Activated CD4-positive, alpha-beta T cell treated with anti-CD3 and anti-CD28 coated beads, Interleukin-2, amount 50 U/mL, for 24 hours (primary cell): ENCODE measurements around the gene PTGR1.
"Not testable (repeated sequence)": the region's sequence is repeated elsewhere in the genome, so short reads cannot be mapped to it uniquely, and the experiment has no call there.

ENCODE experiments used
- DNase-seq, 2 donors: peaks; one replicate each; pipeline ENCODE4 v3.0.0-alpha.2; 2020; ENCODE audit warnings: low read depth in 1 of 2, low spot score in 1 of 2

The PTGR1 gene

GRCh38 chr9:111615928-111616327 is 16.5 kb upstream of the PTGR1 start:
- DNase-seq = no peak

- DNase-seq = no peak
Observed at GRCh38 chr9:111613436-111614040, 14.1 kb upstream of the PTGR1 start.

GRCh38 chr9:111610845-111611244 is 11.4 kb upstream of the PTGR1 start:
- DNase-seq = no peak

GRCh38 chr9:111610149-111610548 is 10.7 kb upstream of the PTGR1 start:
- DNase-seq = no peak

GRCh38 chr9:111605041-111605559 is 5.7 kb upstream of the PTGR1 start:
- DNase-seq = no peak

GRCh38 chr9:111604054-111604615 is 4.7 kb upstream of the PTGR1 start:
- no peak for DNase-seq

- no peak for DNase-seq
Observed at GRCh38 chr9:111603041-111603440, 3.6 kb upstream of the PTGR1 start.

- no peak for DNase-seq
Observed at GRCh38 chr9:111601237-111602018, 2.0 kb upstream of the PTGR1 start.

GRCh38 chr9:111599955-111600343 is 502 bp upstream of the PTGR1 start:
- no peak for DNase-seq

GRCh38 chr9:111598733-111599091 is 735 bp downstream of the PTGR1 start:
- DNase-seq = no peak

- DNase-seq = peak; percentile 7 to 25
Observed at GRCh38 chr9:111597852-111598732, 1.4 kb downstream of the PTGR1 start.

GRCh38 chr9:111588846-111589245 is 10.6 kb downstream of the PTGR1 start:
- no peak for DNase-seq

- DNase-seq = no peak
Observed at GRCh38 chr9:111586378-111586777, 13.1 kb downstream of the PTGR1 start.

GRCh38 chr9:111582888-111583287 is 16.6 kb downstream of the PTGR1 start:
- no peak for DNase-seq

- DNase-seq = no peak
Observed at GRCh38 chr9:111572950-111573604, 26.4 kb downstream of the PTGR1 start.

GRCh38 chr9:111568127-111568526 is 31.3 kb downstream of the PTGR1 start:
- DNase-seq = not testable (repeated sequence)

- DNase-seq = no peak
Observed at GRCh38 chr9:111566234-111566633, 33.2 kb downstream of the PTGR1 start.

- DNase-seq = no peak
Observed at GRCh38 chr9:111561165-111561719, 38.2 kb downstream of the PTGR1 start.

GRCh38 chr9:111559000-111559610 is 40.3 kb downstream of the PTGR1 start:
- no peak for DNase-seq

- not testable (repeated sequence) for DNase-seq
Observed at GRCh38 chr9:111555425-111555824, 44.0 kb downstream of the PTGR1 start.
